CD4-positive, alpha-beta T cell treated with Interferon alpha-2 for 1 hour (primary cell): ENCODE results near the gene DMD.
"Not testable (repeated sequence)": the region's sequence is repeated elsewhere in the genome, so short reads cannot be mapped to it uniquely, and the experiment has no call there.

Experiments
- DNase-seq, 2 donors: peaks; one replicate each; pipeline ENCODE4 v3.0.0-alpha.2; 2020 to 2022

Gene DMD

GRCh38 chrX:32455704-32456103, 755.6 kb downstream of the DMD start:
- no peak for DNase-seq

DNA sequence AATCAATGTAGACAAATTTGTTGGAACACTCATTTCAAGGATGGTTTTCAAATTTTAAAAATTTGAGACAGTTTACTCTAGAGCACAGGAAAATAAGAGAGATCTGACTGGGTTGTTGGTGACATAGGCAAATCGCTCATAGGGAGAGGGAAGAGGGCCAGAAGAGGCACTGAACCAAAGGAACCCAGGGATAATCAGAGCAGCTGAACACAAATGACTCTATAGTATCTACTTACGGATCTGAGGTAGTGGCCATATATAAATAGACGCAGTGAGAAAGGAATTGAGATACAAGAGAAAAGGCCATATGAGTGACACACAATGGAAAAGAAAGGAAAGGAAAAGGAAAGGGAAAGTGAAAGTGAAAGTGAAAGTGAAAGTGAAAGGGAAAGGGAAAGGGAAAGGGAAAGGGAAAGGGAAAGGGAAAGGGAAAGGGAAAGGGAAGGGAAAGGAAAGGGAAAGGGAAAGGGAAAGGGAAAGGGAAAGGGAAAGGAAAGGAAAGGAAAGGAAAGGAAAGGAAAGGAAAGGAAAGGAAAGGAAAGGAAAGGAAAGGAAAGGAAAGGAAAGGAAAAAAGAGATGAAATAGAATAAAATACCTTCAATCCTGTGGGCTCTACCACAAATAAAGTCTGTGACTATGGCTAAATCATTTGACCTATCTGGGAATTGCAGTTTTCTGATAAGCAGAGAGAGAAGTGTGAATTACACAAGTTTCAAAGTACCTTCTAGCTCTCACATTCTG, 759.2 kb downstream of the DMD start:
- no peak for DNase-seq

GRCh38 chrX:32448945-32449344, 762.4 kb downstream of the DMD start:
- peak in 1 of 2 donors; percentile 10 for DNase-seq

DNA sequence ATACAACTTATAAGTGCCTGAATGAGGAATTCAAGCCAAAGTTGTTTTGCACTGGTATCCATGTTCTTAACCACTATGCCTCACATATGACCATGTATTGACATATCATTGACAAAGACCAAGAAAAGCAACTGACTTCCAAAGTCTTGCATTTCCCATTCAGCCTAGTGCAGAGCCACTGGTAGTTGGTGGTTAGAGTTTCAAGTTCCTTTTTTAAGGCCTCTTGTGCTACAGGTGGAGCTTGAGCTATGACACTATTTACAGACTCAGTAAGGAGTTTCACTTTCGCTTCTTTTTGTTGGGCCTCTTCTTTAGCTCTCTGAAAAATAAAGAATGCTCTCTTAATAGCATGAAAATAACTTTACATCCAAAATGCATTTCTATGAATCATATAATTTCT, 763.0 kb downstream of the DMD start:
- peak; percentile 5 to 50 for DNase-seq

DNA sequence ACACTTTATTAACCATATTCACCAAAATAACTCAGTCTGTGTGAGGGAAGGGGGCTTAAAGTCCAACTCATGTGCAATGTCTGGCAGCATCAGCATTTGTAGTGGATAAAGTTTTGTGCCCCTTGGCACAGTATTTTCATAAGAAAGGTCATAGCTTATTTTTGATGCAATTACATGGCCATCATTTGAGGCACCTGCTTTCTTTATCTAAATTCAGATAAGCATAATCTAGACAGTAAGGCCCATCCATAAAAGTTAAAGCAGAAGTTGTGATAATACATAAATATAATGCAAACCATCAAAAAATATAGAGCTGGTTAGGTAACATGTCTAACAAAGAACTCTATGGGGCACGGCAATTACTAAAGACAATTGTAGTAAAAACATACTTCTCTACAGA, 763.7 kb downstream of the DMD start:
- DNase-seq = no peak

- no peak for DNase-seq
Measured at GRCh38 chrX:32443841-32444240, 767.5 kb downstream of the DMD start.

GRCh38 chrX:32421266-32421665, 790.1 kb downstream of the DMD start:
- no peak for DNase-seq

GRCh38 chrX:32408389-32408788, 803.0 kb downstream of the DMD start:
- DNase-seq = peak; percentile 5 to 23

GRCh38 chrX:32397562-32398216, 813.7 kb downstream of the DMD start:
- no peak for DNase-seq

- no peak for DNase-seq
Measured at GRCh38 chrX:32395878-32396277, 815.5 kb downstream of the DMD start.

DNA sequence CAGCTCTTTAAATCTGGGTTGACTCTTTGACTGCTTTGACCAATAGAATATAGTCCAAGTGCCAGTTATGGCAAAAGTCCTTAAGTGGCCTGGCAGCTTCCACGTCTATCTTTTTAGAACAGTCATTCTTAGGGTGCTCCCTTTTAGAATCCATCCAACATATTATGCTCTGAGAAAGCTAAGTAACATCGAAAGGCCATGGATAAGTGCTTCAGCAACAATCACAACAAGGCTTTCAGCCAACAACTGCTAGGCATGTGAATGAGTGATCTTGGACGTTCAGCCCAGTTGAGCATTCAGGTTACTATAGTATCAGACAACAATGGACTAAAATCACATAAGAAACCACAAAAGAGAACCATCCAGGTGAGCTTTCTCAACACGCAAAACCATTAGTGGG, 818.7 kb downstream of the DMD start:
- DNase-seq = no peak

- DNase-seq = no peak
Measured at GRCh38 chrX:32370456-32371205, 840.7 kb downstream of the DMD start.

DNA sequence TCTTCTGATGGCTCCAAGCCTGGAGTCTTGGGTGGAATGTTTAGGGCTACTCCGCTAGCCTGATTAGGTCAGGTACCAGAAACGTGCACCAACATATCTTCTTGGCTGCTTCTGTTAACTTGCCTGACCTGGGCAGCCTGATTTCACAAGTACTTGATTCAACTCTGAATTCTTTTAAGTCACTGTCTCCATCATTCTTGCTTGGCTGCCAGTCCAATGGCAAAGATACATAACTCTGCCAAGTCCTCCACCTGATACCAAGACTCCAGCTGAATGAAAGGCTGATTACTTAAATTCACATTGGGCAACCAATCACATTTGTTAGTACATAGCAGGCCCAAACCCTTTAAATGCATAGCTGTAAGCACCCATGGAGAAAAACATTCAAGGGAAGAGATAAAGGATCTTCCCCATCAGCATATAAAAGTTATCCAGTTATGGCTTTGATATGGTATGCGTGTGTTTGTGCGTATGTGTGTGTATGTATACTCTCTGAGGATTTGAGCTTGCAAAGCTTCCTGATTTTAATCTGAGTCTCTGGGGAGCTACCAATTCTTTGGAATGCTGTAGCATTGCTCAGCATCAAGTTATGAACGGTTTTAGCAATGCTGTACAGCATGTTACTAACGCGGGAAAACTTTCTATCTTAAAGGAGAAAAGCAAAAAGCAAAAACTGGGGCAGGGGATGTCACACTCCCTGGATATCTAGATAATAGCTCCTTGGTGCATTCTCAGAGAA, 917.2 kb downstream of the DMD start:
- no peak for DNase-seq

- no peak for DNase-seq
Measured at GRCh38 chrX:32289356-32289755, 922.0 kb downstream of the DMD start.

DNA sequence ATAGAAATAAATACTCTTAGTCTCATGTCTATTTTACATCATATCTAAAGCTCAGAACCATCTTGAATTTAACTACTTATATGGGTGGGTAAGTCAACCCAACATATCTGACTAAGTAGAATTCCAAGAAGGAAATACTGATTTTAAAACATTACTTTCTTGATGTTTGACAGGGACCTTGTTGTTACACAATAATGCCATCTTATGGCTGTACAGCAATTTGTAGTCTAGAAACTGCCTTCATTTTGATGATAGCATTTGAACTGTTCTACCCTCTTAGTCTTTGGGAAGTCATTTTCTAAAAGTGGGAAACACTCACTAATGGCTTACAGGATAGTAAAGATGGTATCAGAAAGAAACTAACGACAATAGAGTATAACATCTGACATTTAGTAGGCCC, 929.5 kb downstream of the DMD start:
- no peak for DNase-seq

DNA sequence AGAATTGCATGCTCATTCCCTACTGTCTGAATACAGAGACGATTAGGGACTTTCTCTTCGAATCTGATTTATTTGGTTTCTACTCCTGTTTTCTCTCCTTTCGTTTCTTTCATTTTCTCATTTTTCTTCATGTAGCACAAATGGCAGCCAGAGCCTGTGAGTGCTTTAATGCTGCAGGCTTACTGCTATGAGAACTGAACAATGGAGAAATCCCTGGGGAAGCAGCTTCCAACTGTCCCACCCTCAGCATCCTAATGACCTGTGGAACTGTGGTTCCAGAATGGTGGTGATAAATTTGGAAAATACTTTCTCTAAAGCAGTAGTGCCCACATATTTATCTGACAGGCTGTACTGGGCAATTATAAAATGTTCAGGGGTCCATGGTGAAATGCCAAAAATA, 930.4 kb downstream of the DMD start:
- no peak for DNase-seq

DNA sequence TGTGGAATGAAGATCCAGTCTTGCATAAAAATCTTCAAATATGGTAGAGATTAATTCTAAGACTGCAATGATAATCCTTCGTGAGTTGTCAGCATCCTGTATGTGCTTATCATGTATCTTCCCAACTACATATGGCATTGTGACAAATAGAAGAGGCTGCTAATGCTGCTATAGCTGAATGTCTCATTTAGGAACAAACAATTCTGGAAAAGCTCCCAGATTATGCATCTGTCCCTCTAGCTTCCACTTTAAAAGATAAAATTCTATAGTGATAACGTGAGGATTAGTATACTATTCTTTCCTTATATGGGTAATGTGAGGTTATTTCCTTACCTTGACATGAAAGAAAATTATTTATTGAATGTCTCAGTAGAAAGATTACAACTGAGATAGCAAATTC, 930.9 kb downstream of the DMD start:
- DNase-seq = no peak

DNA sequence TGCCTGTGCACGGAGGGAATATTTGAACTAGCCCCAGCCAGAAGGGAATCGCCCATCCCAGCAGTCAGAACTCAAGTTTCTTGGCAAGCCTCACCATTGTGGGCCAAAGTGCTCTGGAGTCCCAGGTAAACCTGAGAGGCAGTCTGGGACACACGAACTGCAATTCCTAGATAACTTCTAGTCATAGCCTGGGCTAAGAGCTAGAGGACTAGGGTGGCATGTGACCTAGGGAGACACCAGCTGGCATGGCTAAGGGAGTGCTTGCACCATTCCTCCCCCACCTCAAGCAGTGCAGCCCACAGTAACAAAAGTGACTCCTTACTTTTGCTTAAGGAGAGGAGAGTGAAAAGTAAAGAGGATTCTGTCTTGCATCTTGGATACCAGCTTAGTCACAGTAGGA, 935.2 kb downstream of the DMD start:
- DNase-seq = no peak

GRCh38 chrX:32269866-32270265, 941.5 kb downstream of the DMD start:
- DNase-seq = no peak

DNA sequence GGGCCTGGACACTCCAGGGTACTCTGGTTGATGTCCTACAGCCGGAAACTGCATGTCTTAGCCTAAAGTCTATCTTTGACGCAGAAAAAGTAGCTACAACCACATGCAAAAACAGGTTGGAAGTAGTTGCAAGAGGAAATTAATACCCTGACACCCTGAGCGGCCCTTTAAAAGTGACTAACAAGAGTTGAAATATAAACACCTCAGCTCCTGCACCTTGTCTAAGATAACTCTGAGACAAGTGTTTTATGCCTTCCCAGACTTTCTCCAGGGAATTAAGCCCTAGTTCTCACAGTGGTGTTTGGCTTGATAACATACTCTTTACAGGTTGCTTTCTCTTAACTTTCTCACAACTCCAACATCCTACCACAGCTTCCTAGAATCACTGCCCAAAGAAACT, 943.1 kb downstream of the DMD start:
- DNase-seq = no peak

DNA sequence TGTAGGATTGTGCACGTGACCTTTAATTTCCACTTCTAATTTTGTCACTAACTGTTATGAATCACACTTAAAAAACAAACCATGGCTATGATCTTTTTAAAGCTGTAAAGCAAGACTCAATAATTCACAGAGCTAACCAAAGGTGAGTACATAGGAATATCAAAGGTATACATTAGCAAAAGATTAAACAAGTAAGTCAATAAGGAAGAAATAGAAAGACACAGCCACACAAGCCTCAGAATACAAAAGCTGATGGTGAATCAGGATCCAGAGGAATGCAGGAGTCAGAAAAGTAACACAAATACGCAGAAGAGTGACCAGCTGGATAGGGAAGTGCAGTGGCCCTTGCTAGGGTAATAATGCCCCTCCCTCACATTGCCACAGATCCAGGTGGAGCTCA, 943.6 kb downstream of the DMD start:
- DNase-seq = no peak

GRCh38 chrX:32246675-32247074, 964.7 kb downstream of the DMD start:
- DNase-seq = not testable (repeated sequence)

DNA sequence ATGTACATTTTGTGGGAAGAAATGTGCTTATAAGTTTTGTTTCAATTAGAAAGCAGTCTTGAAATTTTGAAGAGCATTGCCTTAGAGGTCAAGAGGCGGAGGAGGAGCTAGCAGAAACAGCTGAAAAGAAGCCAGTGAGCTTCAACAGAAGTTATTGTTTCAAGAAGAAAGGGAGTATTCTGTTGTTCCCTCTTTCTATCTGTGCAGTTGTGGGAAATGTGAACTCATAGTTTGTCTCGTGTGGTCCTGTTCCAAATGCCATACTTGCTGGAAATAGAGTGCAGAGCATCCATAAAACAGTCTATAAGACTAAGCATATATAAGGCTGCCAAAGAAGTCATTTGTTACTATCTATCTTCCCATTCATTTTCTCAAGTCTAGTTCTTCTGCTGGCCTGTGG, 1015.7 kb downstream of the DMD start:
- no peak for DNase-seq
